Measurements from ENCODE around the gene ARID1B. TPM values are rescaled to one million over a fixed set of nuclear protein-coding genes. Genes with fewer than 3 reads are reported as not detected.

Gene ARID1B
- total and polyA plus RNA-seq, 2 of the 13 experiments (the other 11 are each of a cell fraction or from before 2014, with no cell fraction given): 20.1 to 32.6 TPM

GRCh38 chr6:157001716-157002115 is 224.5 kb downstream of the ARID1B start (continued):
- TF ChIP-seq NR2F1 (CRISPR knock-in tag; IDR thresholded peaks at IDR 0.05): no peak
- TF ChIP-seq JUN (CRISPR knock-in tag; IDR thresholded peaks at IDR 0.05): no peak
- TF ChIP-seq ZFP36L1 (CRISPR knock-in tag; IDR thresholded peaks at IDR 0.05): no peak
- TF ChIP-seq RAD21 (CRISPR knock-in tag; IDR thresholded peaks at IDR 0.05): no peak

GRCh38 chr6:157002774-157003173 is 225.6 kb downstream of the ARID1B start:
- H3K9ac ChIP-seq (ENCODE audit: insufficient read depth, low read depth, low read length): no peak overlapping the region
- H3K9me3 ChIP-seq (ENCODE audit: low read length): no peaks in the 10 kb centered on the region
- H3K27me3 ChIP-seq (ENCODE audit: control insufficient read depth in 1 of 2, insufficient read depth in 2 of 2, low read length in 2 of 2): no peaks in the 10 kb centered on the region
- intact Hi-C loops (cut with micrococcal nuclease; ENCODE audit: unreplicated experiment): no loop called here
- H3K4me3 ChIP-seq (replicated peaks in 1 of 3; ENCODE audit: insufficient read depth in 1 of 3, low read depth in 2 of 3, low read length in 3 of 3): no peak overlapping the region
- ChIA-PET CTCF (ENCODE audit: low intra/inter-chr PET ratio, low total read pairs) (no interaction called here), POLR2A (no interaction called here)
- no peak overlapping the region for H3K4me2 ChIP-seq (ENCODE audit: low read depth, low read length)
- no TSS peak for BruUV-seq (replicated peaks)
- ATAC-seq (no peak), DNase-seq (ENCODE audit: low spot score) (no peak), FAIRE-seq (no peak)
- no peaks in the 10 kb centered on the region; a peak in 1 of 5 replicates for H3K36me3 ChIP-seq (replicated peaks in 1 of 2; ENCODE audit: control insufficient read depth in 1 of 2, insufficient read depth in 2 of 2, low read length in 2 of 2)
- H4K20me1 ChIP-seq (ENCODE audit: insufficient read depth, low read length): no peaks in the 10 kb centered on the region
- in situ Hi-C loops (cut with HindIII; ENCODE audit: extremely low pct_ligation_motif_present, low pct_unique_long_range_greater_than_20kb): no loop called here
- H3K27ac ChIP-seq (ENCODE audit: extremely low read length, insufficient read depth, low read length): no peak overlapping the region
- H2AFZ ChIP-seq (ENCODE audit: low read length): no peak overlapping the region
- no peak for TF ChIP-seq KLF9 (CRISPR knock-in tag; IDR thresholded peaks at IDR 0.05; ENCODE audit: low read depth)
- no peak for TF ChIP-seq ZNF18 (CRISPR knock-in tag; IDR thresholded peaks at IDR 0.05; ENCODE audit: insufficient replicate concordance)
- TF ChIP-seq HDAC2 (CRISPR knock-in tag; IDR thresholded peaks at IDR 0.05): no peak
- no peak for TF ChIP-seq BHLHE40 (IDR thresholded peaks at IDR 0.05; ENCODE audit: low read length)
- TF ChIP-seq ZNF282 (IDR thresholded peaks at IDR 0.05; ENCODE audit: partially characterized antibody): no peak
- TF ChIP-seq SMARCC2 (IDR thresholded peaks at IDR 0.05): no peak
- TF ChIP-seq ZNF703 (CRISPR knock-in tag; IDR thresholded peaks at IDR 0.05; ENCODE audit: borderline replicate concordance): no peak
- no peak for TF ChIP-seq ZNF530 (CRISPR knock-in tag; IDR thresholded peaks at IDR 0.05; ENCODE audit: low read depth)
- TF ChIP-seq HNRNPUL1 (IDR thresholded peaks at IDR 0.05; ENCODE audit: low read depth, low read length): no peak
- no peak for TF ChIP-seq ZNF343 (CRISPR knock-in tag; IDR thresholded peaks at IDR 0.05)
- no peak for TF ChIP-seq IRF2 (CRISPR knock-in tag; IDR thresholded peaks at IDR 0.05)
- TF ChIP-seq, protein P1, sequence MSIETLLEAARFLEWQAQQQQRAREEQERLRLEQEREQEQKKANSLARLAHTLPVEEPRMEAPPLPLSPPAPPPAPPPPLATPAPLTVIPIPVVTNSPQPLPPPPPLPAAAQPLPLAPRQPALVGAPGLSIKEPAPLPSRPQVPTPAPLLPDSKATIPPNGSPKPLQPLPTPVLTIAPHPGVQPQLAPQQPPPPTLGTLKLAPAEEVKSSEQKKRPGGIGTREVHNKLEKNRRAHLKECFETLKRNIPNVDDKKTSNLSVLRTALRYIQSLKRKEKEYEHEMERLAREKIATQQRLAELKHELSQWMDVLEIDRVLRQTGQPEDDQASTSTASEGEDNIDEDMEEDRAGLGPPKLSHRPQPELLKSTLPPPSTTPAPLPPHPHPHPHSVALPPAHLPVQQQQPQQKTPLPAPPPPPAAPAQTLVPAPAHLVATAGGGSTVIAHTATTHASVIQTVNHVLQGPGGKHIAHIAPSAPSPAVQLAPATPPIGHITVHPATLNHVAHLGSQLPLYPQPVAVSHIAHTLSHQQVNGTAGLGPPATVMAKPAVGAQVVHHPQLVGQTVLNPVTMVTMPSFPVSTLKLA (IDR thresholded peaks at IDR 0.05): no peak
- no peak for TF ChIP-seq ZNF225 (CRISPR knock-in tag; IDR thresholded peaks at IDR 0.05)
- TF ChIP-seq RBFOX2 (IDR thresholded peaks at IDR 0.05; ENCODE audit: low read depth, low read length): no peak
- TF ChIP-seq FLYWCH1 (CRISPR knock-in tag; IDR thresholded peaks at IDR 0.05): no peak
- no peak for TF ChIP-seq JUND (CRISPR knock-in tag; IDR thresholded peaks at IDR 0.05)
- TF ChIP-seq, protein P2, sequence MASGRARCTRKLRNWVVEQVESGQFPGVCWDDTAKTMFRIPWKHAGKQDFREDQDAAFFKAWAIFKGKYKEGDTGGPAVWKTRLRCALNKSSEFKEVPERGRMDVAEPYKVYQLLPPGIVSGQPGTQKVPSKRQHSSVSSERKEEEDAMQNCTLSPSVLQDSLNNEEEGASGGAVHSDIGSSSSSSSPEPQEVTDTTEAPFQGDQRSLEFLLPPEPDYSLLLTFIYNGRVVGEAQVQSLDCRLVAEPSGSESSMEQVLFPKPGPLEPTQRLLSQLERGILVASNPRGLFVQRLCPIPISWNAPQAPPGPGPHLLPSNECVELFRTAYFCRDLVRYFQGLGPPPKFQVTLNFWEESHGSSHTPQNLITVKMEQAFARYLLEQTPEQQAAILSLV (CRISPR knock-in tag; IDR thresholded peaks at IDR 0.05; ENCODE audit: borderline replicate concordance): no peak
- no peak for TF ChIP-seq ZNF432 (CRISPR knock-in tag; IDR thresholded peaks at IDR 0.05; ENCODE audit: borderline replicate concordance)
- no peak for TF ChIP-seq RBAK (CRISPR knock-in tag; IDR thresholded peaks at IDR 0.05)
- peaks cover 5% of the 10 kb centered on the region for H3K4me1 ChIP-seq (ENCODE audit: insufficient read depth, low read length)
- H3K79me2 ChIP-seq (ENCODE audit: insufficient read depth, low read length): peaks cover 24% of the 10 kb centered on the region
- 100% methylated on average over 1 of the region's 1 CpG for WGBS (ENCODE audit: low lambda C conversion rate)
